Measurements from ENCODE around the gene CMYA5. TPM values are rescaled to one million over a fixed set of nuclear protein-coding genes. Genes with fewer than 3 reads are reported as not detected.
"Not testable (repeated sequence)": the region's sequence is repeated elsewhere in the genome, so short reads cannot be mapped to it uniquely, and the experiment has no call there.

CMYA5 gene
- total RNA-seq, 1 donor from 2014 or later: 1,210 TPM

DNA sequence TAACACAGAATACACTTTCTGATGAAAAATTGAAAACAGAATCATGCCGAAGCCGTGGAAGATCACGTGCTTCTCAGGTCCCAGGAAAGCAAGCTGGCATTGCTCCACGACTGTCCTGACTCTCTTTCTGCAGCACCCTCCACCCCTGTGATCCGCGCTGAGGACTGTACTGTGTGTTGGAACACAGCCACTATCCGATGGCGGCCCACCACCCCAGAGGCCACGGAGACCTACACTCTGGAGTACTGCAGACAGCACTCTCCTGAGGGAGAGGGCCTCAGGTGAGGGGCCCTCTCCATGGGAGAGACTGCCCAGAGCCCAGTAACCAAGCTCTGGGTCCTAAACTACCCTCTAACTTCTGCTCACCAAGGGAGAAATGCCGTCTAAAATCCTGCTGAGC, 73.3 kb downstream of the CMYA5 start:
- no peak for DNase-seq
- Histone ChIP-seq H3K36me3 (peaks cover 47% of the 10 kb centered on the region), H3K27me3 (ENCODE audit: low read depth) (no peaks in the 10 kb centered on the region), H3K4me3 (no peak overlapping the region), H3K27ac (replicated peaks) (no peak overlapping the region), H3K9me3 (replicated peaks) (no peaks in the 10 kb centered on the region), H3K4me1 (no peaks in the 10 kb centered on the region)
- TF ChIP-seq, protein P1, sequence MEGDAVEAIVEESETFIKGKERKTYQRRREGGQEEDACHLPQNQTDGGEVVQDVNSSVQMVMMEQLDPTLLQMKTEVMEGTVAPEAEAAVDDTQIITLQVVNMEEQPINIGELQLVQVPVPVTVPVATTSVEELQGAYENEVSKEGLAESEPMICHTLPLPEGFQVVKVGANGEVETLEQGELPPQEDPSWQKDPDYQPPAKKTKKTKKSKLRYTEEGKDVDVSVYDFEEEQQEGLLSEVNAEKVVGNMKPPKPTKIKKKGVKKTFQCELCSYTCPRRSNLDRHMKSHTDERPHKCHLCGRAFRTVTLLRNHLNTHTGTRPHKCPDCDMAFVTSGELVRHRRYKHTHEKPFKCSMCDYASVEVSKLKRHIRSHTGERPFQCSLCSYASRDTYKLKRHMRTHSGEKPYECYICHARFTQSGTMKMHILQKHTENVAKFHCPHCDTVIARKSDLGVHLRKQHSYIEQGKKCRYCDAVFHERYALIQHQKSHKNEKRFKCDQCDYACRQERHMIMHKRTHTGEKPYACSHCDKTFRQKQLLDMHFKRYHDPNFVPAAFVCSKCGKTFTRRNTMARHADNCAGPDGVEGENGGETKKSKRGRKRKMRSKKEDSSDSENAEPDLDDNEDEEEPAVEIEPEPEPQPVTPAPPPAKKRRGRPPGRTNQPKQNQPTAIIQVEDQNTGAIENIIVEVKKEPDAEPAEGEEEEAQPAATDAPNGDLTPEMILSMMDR (IDR thresholded peaks at IDR 0.05; ENCODE audit: borderline replicate concordance): no peak
- intact Hi-C loops (cut with micrococcal nuclease): no loop called here

- H3K27ac ChIP-seq (replicated peaks); H3K27me3 ChIP-seq (ENCODE audit: low read depth); H3K9me3 ChIP-seq (replicated peaks); H3K4me1 ChIP-seq; intact Hi-C loops (cut with micrococcal nuclease); DNase-seq; H3K4me3 ChIP-seq: not testable (repeated sequence)
- peaks cover 52% of the 10 kb centered on the region for H3K36me3 ChIP-seq
Observed at GRCh38 chr5:79764147-79764546, 74.5 kb downstream of the CMYA5 start.

- Histone ChIP-seq H3K4me3 (no peak overlapping the region), H3K36me3 (peaks cover 40% of the 10 kb centered on the region), H3K27ac (replicated peaks) (no peak overlapping the region), H3K9me3 (replicated peaks) (peaks cover 8% of the 10 kb centered on the region), H3K27me3 (ENCODE audit: low read depth) (no peaks in the 10 kb centered on the region), H3K4me1 (peaks cover 7% of the 10 kb centered on the region)
- DNase-seq: no peak
- intact Hi-C loops (cut with micrococcal nuclease): no loop called here
- TF ChIP-seq, protein P1 (IDR thresholded peaks at IDR 0.05; ENCODE audit: borderline replicate concordance): no peak
Observed at GRCh38 chr5:79771387-79771786, 81.8 kb downstream of the CMYA5 start.

DNA sequence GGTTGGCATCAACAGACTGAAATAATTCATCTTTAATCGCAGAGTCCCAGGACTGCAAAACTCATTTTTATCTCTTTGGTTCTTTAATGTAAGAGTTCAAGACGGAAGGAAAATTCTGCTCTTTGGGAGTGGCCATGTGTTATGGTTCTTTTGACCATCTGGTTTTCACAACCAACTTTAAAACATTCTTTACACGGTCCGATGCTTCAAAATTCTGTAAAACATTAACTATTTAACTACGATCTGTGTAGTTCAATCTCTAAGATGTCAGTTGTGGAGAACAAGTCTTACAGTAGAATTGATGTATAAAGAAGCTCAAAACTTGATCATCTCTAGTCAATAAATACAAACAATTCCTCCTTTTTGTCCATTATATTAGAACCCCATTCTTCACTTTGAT, 83.0 kb downstream of the CMYA5 start:
- peaks cover 8% of the 10 kb centered on the region for H3K9me3 ChIP-seq (replicated peaks)
- TF ChIP-seq, protein P1 (IDR thresholded peaks at IDR 0.05; ENCODE audit: borderline replicate concordance): no peak
- H3K27ac ChIP-seq (replicated peaks): no peak overlapping the region
- peaks cover 36% of the 10 kb centered on the region for H3K36me3 ChIP-seq
- no peak overlapping the region for H3K4me3 ChIP-seq
- no peak for DNase-seq
- peaks cover 7% of the 10 kb centered on the region for H3K4me1 ChIP-seq
- intact Hi-C loops (cut with micrococcal nuclease): no loop called here
- no peaks in the 10 kb centered on the region for H3K27me3 ChIP-seq (ENCODE audit: low read depth)

- H3K9me3 ChIP-seq (replicated peaks): peaks cover 8% of the 10 kb centered on the region
- H3K36me3 ChIP-seq: peaks cover 26% of the 10 kb centered on the region
- no peak for DNase-seq
- TF ChIP-seq, protein P1 (IDR thresholded peaks at IDR 0.05; ENCODE audit: borderline replicate concordance): no peak
- peaks cover 7% of the 10 kb centered on the region for H3K4me1 ChIP-seq
- intact Hi-C loops (cut with micrococcal nuclease): no loop called here
- H3K27me3 ChIP-seq (ENCODE audit: low read depth): no peaks in the 10 kb centered on the region
- H3K27ac ChIP-seq (replicated peaks): no peak overlapping the region
- no peak overlapping the region for H3K4me3 ChIP-seq
Observed at GRCh38 chr5:79773612-79774011, 84.0 kb downstream of the CMYA5 start.

DNA sequence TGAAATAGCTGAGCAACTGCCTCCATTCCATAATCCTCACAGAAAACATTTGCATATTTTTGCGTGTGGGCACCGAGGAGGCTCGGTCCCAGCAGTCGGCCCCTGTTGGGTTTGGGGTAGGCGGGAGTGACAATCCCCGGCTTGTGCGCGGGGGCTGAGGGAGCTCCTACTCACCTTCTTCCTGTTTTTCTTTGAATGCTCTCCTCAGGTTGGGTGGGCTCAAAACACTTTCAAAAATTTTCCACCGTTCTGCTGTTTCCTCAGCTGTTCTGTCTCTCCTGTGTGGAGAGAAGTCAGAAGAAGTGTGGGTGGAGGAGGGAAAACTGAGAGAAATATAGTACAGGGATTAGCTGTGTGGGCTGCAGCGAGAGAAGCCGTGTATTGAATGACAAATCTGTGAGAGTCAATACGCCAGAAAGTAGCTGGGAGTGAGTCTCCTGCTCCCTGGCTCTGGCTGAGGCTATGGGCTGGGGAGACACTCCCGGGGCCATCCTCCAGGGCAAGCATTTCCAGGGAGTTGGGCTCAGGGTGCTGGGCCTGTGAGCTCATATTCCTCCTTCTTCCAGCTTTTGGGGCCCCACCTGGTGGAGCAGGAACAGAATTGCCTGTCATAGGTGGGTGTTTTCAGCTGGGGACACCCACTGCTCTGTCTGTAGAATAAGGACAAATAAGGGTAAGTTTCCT, 84.7 kb downstream of the CMYA5 start:
- intact Hi-C loops (cut with micrococcal nuclease): no loop called here
- Histone ChIP-seq H3K27me3 (ENCODE audit: low read depth) (no peaks in the 10 kb centered on the region), H3K9me3 (replicated peaks) (peaks cover 6% of the 10 kb centered on the region), H3K4me3 (no peak overlapping the region), H3K36me3 (peaks cover 19% of the 10 kb centered on the region), H3K27ac (replicated peaks) (peak overlapping the region; percentile 40), H3K4me1 (peaks cover 7% of the 10 kb centered on the region)
- TF ChIP-seq, protein P1 (IDR thresholded peaks at IDR 0.05; ENCODE audit: borderline replicate concordance): peak; percentile 41
- DNase-seq: no peak

Measured in left ventricle myocardium inferior (tissue), 1 donor.